ENCODE results near the gene METTL22.

The METTL22 gene

DNA sequence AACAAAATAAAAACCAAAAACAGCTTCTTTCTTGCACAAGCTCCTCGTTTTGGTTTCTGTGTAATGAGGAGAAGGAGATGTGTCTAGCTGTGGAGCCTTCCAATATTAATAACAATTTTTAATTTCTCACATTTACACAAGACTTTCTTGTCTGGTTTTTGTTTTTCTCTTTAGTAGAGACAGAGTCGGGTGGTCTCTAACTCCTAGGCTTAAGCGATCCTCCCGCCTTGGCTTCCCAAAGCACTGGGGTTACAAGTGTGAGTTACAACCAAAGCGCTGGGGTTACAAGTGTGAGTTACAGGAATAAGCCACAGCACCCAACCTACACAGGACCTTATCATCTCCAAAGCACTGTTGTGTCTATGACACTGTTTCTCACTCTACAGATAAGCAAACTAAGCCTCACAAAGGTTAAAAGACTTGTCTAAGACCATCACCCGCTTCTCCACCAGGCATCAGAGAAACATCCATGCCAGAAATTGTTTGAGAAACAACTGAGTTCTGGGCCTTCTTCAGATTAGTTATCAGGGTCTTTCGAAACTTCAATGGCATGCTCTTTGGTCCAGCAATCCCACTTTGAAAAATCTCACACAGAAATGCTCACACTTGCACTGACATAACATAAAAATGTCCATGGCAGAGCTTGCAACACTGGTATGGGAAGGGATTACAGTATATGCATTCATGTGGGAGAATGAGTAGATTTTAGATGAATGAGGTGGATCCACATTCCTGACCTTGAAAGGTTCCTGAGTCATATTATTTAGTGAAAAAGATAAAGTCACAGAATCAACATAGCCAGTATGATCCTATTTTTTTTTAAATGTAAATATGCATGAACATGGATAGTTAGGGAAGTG lies 56.8 kb downstream of the METTL22 start:
- Mint-ChIP-seq H3K4me3 (no peak overlapping the region), H3K27ac (no peak overlapping the region), H3K27me3 (no peaks in the 10 kb centered on the region), H3K4me1 (ENCODE audit: low read depth) (peaks cover 45% of the 10 kb centered on the region), H3K9me3 (peaks cover 8% of the 10 kb centered on the region), H3K36me3 (ENCODE audit: low read depth) (peaks cover 15% of the 10 kb centered on the region)

DNA sequence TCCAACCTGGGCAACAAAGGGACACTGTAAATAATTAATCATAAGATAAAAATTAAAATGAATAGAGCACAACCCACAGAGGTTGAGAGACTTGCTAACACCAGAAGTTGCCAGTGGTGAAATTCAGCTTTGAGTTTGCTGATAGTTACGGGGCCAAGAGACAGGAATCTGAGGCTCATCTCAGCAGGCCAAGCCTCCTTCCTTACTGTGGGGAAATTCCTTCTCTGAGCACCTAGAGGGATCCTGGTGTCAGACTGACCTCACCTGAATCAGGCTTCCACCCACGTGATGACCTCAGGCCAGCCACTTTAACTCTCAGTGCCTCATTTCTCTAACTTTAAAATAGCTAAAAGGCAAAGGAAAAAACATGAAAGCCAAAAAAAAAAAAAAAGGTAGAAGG lies 57.7 kb downstream of the METTL22 start:
- H3K27me3 Mint-ChIP-seq = no peaks in the 10 kb centered on the region
- peaks cover 8% of the 10 kb centered on the region for H3K9me3 Mint-ChIP-seq
- no peak overlapping the region for H3K27ac Mint-ChIP-seq
- peaks cover 41% of the 10 kb centered on the region for H3K4me1 Mint-ChIP-seq (ENCODE audit: low read depth)
- H3K4me3 Mint-ChIP-seq = no peak overlapping the region
- H3K36me3 Mint-ChIP-seq (ENCODE audit: low read depth) = peaks cover 15% of the 10 kb centered on the region

DNA sequence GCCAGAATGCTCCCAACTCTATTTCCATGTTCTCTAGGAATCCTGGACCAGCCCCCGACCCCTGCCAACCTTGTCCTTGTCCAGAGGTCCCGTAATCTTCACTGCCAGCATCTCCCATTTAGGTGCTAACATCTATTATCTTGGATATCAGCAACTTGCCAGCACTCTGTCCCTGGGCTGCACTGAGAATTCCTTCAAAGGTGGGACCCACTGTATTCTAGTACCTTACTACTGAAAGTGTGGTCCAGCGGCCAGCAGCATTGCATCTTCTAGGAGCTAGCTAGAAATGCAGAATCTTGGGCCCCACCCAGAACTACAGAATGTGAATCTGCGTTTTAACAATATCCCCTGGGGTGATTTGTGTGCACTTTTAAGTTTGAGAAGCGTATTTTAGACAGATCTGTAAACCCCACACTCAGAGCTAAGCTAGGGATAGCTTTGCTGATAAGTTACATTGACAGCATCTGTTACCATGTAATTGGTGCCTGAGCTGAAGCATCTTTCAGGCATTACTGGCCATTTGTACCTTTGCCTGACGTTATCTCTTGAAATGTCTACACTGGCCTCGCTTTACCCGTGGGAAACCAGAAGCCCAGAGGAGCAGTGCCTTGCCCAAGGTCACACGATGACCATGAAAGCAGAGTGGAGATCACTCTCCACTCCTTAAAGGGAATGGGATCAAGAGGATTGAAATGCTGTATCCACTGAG lies 61.2 kb downstream of the METTL22 start:
- H3K27ac Mint-ChIP-seq = no peak overlapping the region
- H3K4me3 Mint-ChIP-seq = no peak overlapping the region
- peaks cover 17% of the 10 kb centered on the region for H3K4me1 Mint-ChIP-seq (ENCODE audit: low read depth)
- peaks cover 8% of the 10 kb centered on the region for H3K9me3 Mint-ChIP-seq
- no peaks in the 10 kb centered on the region for H3K27me3 Mint-ChIP-seq
- H3K36me3 Mint-ChIP-seq (ENCODE audit: low read depth) = peaks cover 18% of the 10 kb centered on the region

DNA sequence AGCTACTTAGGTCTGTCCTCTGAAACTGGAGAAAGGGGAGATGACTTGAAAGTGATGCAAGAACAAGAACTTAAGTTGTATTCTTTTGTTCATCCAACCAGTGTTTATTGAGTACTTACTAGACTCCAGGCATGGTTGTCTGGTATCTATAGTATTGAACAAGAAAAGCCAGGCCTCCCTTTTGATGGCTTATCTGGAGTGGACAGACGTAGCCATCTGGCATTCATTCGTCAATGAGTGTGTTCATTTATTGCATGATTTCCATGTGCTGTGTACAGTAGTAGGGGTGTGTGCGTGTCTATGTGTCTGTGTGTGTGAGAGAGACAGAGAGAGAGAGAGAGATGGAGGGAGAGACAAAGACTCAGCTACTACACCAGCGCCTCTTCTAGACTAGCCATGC lies 62.1 kb downstream of the METTL22 start:
- H3K9me3 Mint-ChIP-seq = peaks cover 8% of the 10 kb centered on the region
- peaks cover 16% of the 10 kb centered on the region for H3K36me3 Mint-ChIP-seq (ENCODE audit: low read depth)
- H3K27me3 Mint-ChIP-seq = no peaks in the 10 kb centered on the region
- peaks cover 16% of the 10 kb centered on the region for H3K4me1 Mint-ChIP-seq (ENCODE audit: low read depth)
- H3K27ac Mint-ChIP-seq = no peak overlapping the region
- H3K4me3 Mint-ChIP-seq = no peak overlapping the region

DNA sequence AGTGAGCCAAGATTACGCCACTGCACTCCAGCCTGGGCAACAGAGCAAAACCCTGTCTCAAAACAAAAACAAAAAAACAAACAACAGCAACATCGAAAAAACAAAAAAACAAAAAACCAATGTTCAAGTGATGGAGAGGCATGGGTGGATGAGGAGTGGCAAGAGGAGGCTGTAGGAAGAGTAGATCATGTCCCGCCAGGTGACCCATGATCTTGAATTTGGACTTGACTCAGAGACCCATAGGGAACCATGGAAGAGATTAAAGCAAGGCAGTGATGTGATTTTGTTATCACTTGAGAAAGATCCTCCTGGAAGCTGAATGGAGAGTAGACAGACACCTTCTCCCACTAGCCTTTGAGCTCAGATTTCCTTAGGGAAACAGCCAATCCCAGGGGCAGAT lies 64.1 kb downstream of the METTL22 start:
- Mint-ChIP-seq H3K4me1 (ENCODE audit: low read depth) (peaks cover 3% of the 10 kb centered on the region), H3K27me3 (no peaks in the 10 kb centered on the region), H3K4me3 (no peak overlapping the region), H3K27ac (no peak overlapping the region), H3K36me3 (ENCODE audit: low read depth) (peaks cover 18% of the 10 kb centered on the region), H3K9me3 (peaks cover 8% of the 10 kb centered on the region)

DNA sequence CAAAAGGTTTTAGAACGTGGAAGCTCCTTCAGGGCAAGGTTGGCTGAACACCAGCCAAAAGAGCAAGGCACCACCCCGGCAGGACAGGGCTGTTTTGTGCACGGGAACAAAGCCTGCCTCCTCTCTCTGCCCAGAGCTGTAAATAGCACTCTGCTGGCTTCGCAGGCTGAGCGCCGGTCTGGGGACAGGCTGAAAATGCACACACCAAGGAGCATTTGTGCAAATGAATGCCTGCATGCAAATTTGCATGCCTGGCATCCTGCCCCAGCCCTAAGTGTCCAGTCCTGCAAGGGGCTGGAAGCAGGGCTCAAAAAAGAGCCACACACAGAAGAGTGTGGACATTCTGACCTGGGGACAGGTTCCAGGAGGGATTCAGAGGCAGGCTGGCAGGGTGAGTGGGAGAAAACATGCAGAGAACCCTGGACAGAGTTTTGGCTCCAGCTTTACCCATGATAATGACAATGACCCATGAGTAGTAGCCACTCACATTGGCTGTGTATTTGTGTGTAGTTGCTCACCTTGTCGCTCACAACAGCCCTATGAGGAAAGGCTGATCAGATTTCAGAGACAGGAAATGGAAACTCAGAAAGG lies 64.6 kb downstream of the METTL22 start:
- H3K9me3 Mint-ChIP-seq = peaks cover 8% of the 10 kb centered on the region

DNA sequence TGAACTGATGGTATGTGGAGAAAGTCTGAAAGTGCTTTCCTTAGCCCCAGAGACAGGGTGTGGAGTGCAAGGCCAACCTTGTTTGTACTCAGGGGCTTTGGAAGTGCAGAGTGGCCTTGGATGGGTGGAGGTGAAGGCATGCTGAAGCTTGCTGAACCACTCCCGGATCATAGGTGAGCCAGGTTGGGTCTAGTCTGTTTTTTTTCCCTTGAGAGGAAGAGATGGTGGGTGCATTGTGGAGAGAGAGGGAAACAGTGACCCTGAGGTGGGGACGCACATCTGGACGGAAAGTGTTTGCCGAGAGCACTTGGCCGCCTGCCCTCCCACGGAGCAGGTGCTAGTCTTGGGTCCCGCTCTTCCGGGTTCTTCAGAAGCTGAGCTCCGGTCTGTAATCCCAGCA lies 65.4 kb downstream of the METTL22 start:
- Mint-ChIP-seq H3K9me3 (peaks cover 8% of the 10 kb centered on the region), H3K27me3 (no peaks in the 10 kb centered on the region), H3K4me3 (no peak overlapping the region), H3K4me1 (ENCODE audit: low read depth) (no peaks in the 10 kb centered on the region), H3K36me3 (ENCODE audit: low read depth) (peaks cover 20% of the 10 kb centered on the region), H3K27ac (no peak overlapping the region)

More for the DNA sequence above, 64.6 kb downstream of the METTL22 start:
- peaks cover 20% of the 10 kb centered on the region for H3K36me3 Mint-ChIP-seq (ENCODE audit: low read depth)
- H3K27ac Mint-ChIP-seq = no peak overlapping the region
- H3K27me3 Mint-ChIP-seq = no peaks in the 10 kb centered on the region
- H3K4me1 Mint-ChIP-seq (ENCODE audit: low read depth) = no peaks in the 10 kb centered on the region
- no peak overlapping the region for H3K4me3 Mint-ChIP-seq

DNA sequence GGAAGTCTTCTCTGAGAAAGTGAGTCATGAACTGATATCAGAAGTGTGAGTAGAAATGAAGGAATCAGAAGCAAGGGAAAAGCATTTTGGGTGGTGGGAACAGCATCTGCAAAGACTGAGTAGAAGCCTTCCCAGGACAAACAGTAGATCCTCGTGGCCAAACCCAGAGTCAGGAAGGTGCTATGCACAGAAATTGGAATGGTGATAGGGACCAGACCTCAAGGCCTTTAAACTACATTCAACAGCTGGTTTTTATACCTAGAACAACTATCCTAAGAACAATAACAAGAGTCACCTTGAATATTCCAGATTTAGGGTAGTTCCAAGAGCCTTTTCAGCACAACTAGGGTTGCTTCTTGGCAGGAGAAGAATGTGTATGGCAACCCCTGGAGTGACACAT lies 68.2 kb downstream of the METTL22 start:
- H3K27me3 Mint-ChIP-seq = no peaks in the 10 kb centered on the region
- H3K4me3 Mint-ChIP-seq = no peak overlapping the region
- H3K9me3 Mint-ChIP-seq = peaks cover 8% of the 10 kb centered on the region
- H3K36me3 Mint-ChIP-seq (ENCODE audit: low read depth) = peaks cover 20% of the 10 kb centered on the region
- H3K4me1 Mint-ChIP-seq (ENCODE audit: low read depth) = no peaks in the 10 kb centered on the region
- no peak overlapping the region for H3K27ac Mint-ChIP-seq

DNA sequence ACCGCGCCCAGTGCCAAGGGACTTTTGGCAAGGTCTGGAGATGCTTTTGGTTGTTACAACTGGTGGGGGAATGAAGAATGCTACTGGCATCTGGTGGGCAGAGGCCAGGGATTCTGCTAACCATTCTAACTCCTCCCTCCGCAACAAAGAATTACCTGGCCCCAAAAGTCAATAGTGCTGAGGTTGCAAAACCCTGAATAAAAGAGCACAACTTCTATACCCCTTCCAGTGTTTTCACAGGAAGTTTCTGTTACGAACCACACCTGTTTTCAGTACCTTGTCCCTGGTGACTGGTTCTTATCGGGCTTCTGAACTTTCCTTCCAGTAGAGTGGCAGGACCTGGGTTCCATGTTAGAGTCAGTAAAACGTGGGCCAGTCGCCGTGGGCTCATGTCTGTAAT lies 70.2 kb downstream of the METTL22 start:
- Mint-ChIP-seq H3K9me3 (peaks cover 8% of the 10 kb centered on the region), H3K27ac (no peak overlapping the region), H3K4me3 (no peak overlapping the region), H3K36me3 (ENCODE audit: low read depth) (peaks cover 20% of the 10 kb centered on the region), H3K27me3 (no peaks in the 10 kb centered on the region), H3K4me1 (ENCODE audit: low read depth) (no peaks in the 10 kb centered on the region)

DNA sequence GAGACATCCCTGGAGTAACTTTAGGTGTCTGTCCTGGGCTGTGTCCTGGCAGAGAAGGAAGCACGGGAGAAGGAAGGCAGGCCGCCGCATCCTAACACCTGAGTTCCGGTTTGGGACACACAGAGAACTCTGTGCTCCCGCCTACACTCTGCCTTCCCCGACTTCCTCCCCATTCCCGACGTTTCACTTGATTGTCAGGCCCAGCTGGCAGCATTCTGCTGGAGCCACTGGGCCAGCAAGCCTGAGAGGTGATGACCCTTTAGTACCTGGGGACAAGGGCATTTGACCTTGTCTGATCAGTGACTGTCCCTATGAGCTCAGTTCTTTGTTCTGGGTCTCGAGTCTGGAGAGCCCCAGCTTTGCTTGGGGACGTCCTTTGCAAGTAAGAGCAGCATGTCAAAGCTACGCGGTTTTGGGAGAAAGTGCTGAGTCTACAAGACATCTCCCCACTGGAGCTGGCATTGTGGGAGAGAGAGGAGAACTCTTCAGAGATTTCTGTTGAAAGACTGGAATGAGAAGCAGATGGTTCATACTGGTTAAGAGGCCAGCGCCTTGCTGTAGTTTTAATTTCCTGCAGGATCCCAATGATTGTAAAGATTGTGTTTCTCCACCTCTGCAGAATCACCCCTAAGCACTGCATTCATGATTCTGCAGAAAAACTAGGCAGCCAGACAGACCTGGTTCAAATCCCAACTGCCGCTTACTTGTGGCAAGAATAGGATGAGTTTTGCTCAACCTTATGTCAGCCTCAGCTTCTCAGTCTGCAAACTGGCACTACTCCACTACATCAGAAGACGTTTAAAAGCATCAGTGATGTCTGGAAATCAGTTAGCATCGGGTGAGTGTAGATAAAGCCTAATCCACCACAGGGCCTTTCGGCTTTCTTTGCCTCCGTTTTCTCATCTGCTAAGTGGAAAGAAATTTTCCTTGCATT lies 73.6 kb downstream of the METTL22 start:
- Mint-ChIP-seq H3K27me3 (no peaks in the 10 kb centered on the region), H3K4me1 (ENCODE audit: low read depth) (no peaks in the 10 kb centered on the region), H3K27ac (no peak overlapping the region), H3K36me3 (ENCODE audit: low read depth) (peaks cover 19% of the 10 kb centered on the region), H3K4me3 (no peak overlapping the region), H3K9me3 (no peaks in the 10 kb centered on the region)

DNA sequence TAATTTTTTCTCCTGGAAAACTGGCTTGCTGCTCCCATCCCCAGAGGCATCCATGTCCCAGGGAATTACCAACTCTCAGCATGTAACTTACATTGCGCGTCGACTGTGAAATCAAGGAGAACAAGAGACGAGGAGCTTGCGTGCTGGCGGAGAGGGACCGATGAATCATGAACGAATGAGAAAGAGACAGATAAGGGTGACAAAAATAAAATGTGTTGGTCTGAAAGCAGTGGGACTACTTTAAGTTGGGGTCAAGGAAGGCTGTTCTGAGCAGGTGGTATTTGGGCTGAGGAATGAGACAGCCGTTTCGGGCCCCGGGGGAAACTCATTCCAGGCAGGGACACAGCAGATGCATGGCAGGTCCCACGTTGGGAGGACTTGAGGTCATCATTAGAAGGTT lies 75.4 kb downstream of the METTL22 start:
- Mint-ChIP-seq H3K4me1 (ENCODE audit: low read depth) (no peaks in the 10 kb centered on the region), H3K27me3 (no peaks in the 10 kb centered on the region), H3K36me3 (ENCODE audit: low read depth) (peaks cover 12% of the 10 kb centered on the region), H3K9me3 (no peaks in the 10 kb centered on the region), H3K4me3 (no peak overlapping the region), H3K27ac (no peak overlapping the region)

DNA sequence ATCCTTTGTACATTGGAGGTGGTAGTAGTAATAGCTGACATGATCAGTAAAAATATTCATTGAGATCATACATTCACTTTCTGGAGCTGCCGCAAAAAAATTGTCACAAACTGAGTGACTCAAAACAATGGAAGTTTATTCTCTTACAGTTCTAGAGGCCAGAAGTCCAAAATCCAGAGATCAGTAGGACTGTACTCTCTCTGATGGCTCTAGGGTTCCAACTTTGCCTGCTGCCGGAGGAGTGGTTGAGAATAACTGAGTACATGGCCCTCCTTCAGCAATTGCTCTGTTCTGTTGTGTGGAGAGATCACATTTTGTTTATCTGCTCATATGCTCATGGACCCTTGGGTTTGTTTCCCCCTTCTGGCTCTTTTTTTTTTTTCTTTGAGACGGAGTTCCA lies 76.5 kb downstream of the METTL22 start:
- H3K4me3 Mint-ChIP-seq = no peak overlapping the region
- H3K36me3 Mint-ChIP-seq (ENCODE audit: low read depth) = peaks cover 12% of the 10 kb centered on the region
- H3K9me3 Mint-ChIP-seq = no peaks in the 10 kb centered on the region
- H3K27ac Mint-ChIP-seq = no peak overlapping the region
- H3K4me1 Mint-ChIP-seq (ENCODE audit: low read depth) = no peaks in the 10 kb centered on the region
- no peaks in the 10 kb centered on the region for H3K27me3 Mint-ChIP-seq

Measured in stimulated activated naive CD8-positive, alpha-beta T cell treated with anti-CD3 and anti-CD28 coated beads, Interleukin-15, Interleukin-2, amounts not matched to agents 100 ng/mL and 50 ng/mL, for 24 hours (primary cell).